ENCODE results near the gene MON1A.

MON1A gene

GRCh38 chr3:49968346-49968745, 38.7 kb upstream of the MON1A start:
- no peaks in the 10 kb centered on the region for H3K9me2 ChIP-seq (replicated peaks; ENCODE audit: control insufficient read depth, low read length)
- H3K36me3 ChIP-seq (ENCODE audit: control insufficient read depth, low read length), result peaks cover 91% of the 10 kb centered on the region
- TF ChIP-seq EZH2phosphoT487 (IDR thresholded peaks at IDR 0.05; ENCODE audit: borderline replicate concordance, low read length), result no peak
- TF ChIP-seq CTCF (IDR thresholded peaks at IDR 0.05; ENCODE audit: low read depth, low read length, poor library complexity, severe bottlenecking), result no peak
- peaks cover 99% of the 10 kb centered on the region for H3K79me2 ChIP-seq (ENCODE audit: control insufficient read depth, low read length)
- peak overlapping the region; percentile 55 for H3K4me2 ChIP-seq (ENCODE audit: low read length)
- peaks cover 14% of the 10 kb centered on the region for H3F3A ChIP-seq (ENCODE audit: control insufficient read depth, insufficient read depth)
- H3K27me3 ChIP-seq (ENCODE audit: control insufficient read depth, low read length), result no peaks in the 10 kb centered on the region
- no peaks in the 10 kb centered on the region for H3K9me3 ChIP-seq (ENCODE audit: control insufficient read depth, insufficient read depth, low read length)
- no peaks in the 10 kb centered on the region for H4K20me1 ChIP-seq (ENCODE audit: control insufficient read depth, insufficient read depth, low read depth, low read length)
- H3K27ac ChIP-seq (ENCODE audit: low read depth, low read length), result peak overlapping the region; percentile 69
- peaks cover 70% of the 10 kb centered on the region for H3K4me1 ChIP-seq (ENCODE audit: control insufficient read depth, low read length)
- peak overlapping the region; percentile 38 for H3K4me3 ChIP-seq (ENCODE audit: low read length)

- TF ChIP-seq CTCF (IDR thresholded peaks at IDR 0.05; ENCODE audit: low read depth, low read length, poor library complexity, severe bottlenecking), result no peak
- no peak for TF ChIP-seq EZH2phosphoT487 (IDR thresholded peaks at IDR 0.05; ENCODE audit: borderline replicate concordance, low read length)
- H3F3A ChIP-seq (ENCODE audit: control insufficient read depth, insufficient read depth), result peaks cover 18% of the 10 kb centered on the region
- H3K27ac ChIP-seq (ENCODE audit: low read depth, low read length), result peak overlapping the region; percentile 69
- peaks cover 99% of the 10 kb centered on the region for H3K79me2 ChIP-seq (ENCODE audit: control insufficient read depth, low read length)
- peak overlapping the region; percentile 55 for H3K4me2 ChIP-seq (ENCODE audit: low read length)
- peak overlapping the region; percentile 38 for H3K4me3 ChIP-seq (ENCODE audit: low read length)
- H3K36me3 ChIP-seq (ENCODE audit: control insufficient read depth, low read length), result peaks cover 88% of the 10 kb centered on the region
- no peaks in the 10 kb centered on the region for H4K20me1 ChIP-seq (ENCODE audit: control insufficient read depth, insufficient read depth, low read depth, low read length)
- no peaks in the 10 kb centered on the region for H3K9me2 ChIP-seq (replicated peaks; ENCODE audit: control insufficient read depth, low read length)
- H3K27me3 ChIP-seq (ENCODE audit: control insufficient read depth, low read length), result no peaks in the 10 kb centered on the region
- no peaks in the 10 kb centered on the region for H3K9me3 ChIP-seq (ENCODE audit: control insufficient read depth, insufficient read depth, low read length)
- H3K4me1 ChIP-seq (ENCODE audit: control insufficient read depth, low read length), result peaks cover 71% of the 10 kb centered on the region
Observed at GRCh38 chr3:49967291-49967690, 37.7 kb upstream of the MON1A start.

- Histone ChIP-seq H3F3A (ENCODE audit: control insufficient read depth, insufficient read depth) (peaks cover 19% of the 10 kb centered on the region), H3K4me1 (ENCODE audit: control insufficient read depth, low read length) (peaks cover 75% of the 10 kb centered on the region), H3K9me3 (ENCODE audit: control insufficient read depth, insufficient read depth, low read length) (no peaks in the 10 kb centered on the region), H3K27me3 (ENCODE audit: control insufficient read depth, low read length) (no peaks in the 10 kb centered on the region), H3K27ac (ENCODE audit: low read depth, low read length) (peak overlapping the region; percentile 69), H3K79me2 (ENCODE audit: control insufficient read depth, low read length) (peaks cover 99% of the 10 kb centered on the region), H3K9me2 (replicated peaks; ENCODE audit: control insufficient read depth, low read length) (no peaks in the 10 kb centered on the region), H3K4me2 (ENCODE audit: low read length) (peak overlapping the region; percentile 55; the same call in 1 of the 2 replicates), H3K4me3 (ENCODE audit: low read length) (peak overlapping the region; percentile 25; the same call in 1 of the 2 replicates), H3K36me3 (ENCODE audit: control insufficient read depth, low read length) (peaks cover 84% of the 10 kb centered on the region), H4K20me1 (ENCODE audit: control insufficient read depth, insufficient read depth, low read depth, low read length) (no peaks in the 10 kb centered on the region)
- TF ChIP-seq CTCF (IDR thresholded peaks at IDR 0.05; ENCODE audit: low read depth, low read length, poor library complexity, severe bottlenecking) (no peak), EZH2phosphoT487 (IDR thresholded peaks at IDR 0.05; ENCODE audit: borderline replicate concordance, low read length) (no peak)
Observed at GRCh38 chr3:49966233-49966942, 36.8 kb upstream of the MON1A start.
